HK-2 (cell line): ENCODE measurements around the gene DYTN.
A peak's percentile ranks its signal among the peaks of the same experiment; 100 is the strongest.
"Not testable (repeated sequence)": the region's sequence is repeated elsewhere in the genome, so short reads cannot be mapped to it uniquely, and the experiment has no call there.

ENCODE experiments used
- DNase-seq: peaks from one replicate; pipeline ENCODE4 v3.0.0-alpha.2; 2018; ENCODE audit not compliant: unreplicated experiment

DYTN gene

GRCh38 chr2:206718296-206718695 is at the start of gene DYTN:
Gene DYTN (minus strand): TSS chr2:206718396. CDS start chr2:206718279, 117 bp downstream.
- DNase-seq, result no peak

GRCh38 chr2:206766057-206766930 is 48.1 kb upstream of the DYTN start:
- DNase-seq, result no peak

- DNase-seq, result peak; percentile 92
These were observed 47.3 kb upstream of the DYTN start, which contains the start of the genes FASTKD2 and MDH1B for GRCh38 chr2:206765242-206766056. Gene FASTKD2 (plus strand): TSS chr2:206765606. CDS start chr2:206766694, 1,088 bp downstream. Gene MDH1B (minus strand): TSS chr2:206765328. CDS start chr2:206765271, 57 bp downstream.

- DNase-seq, result no peak
These were observed 46.6 kb upstream of the DYTN start for GRCh38 chr2:206764673-206765241.

- DNase-seq, result no peak
These were observed 38.6 kb upstream of the DYTN start for GRCh38 chr2:206756816-206757215.

GRCh38 chr2:206740800-206741199 is 22.6 kb upstream of the DYTN start:
- DNase-seq, result no peak

GRCh38 chr2:206739271-206739670 is 21.1 kb upstream of the DYTN start:
- DNase-seq, result no peak

GRCh38 chr2:206736935-206737334 is 18.7 kb upstream of the DYTN start:
- DNase-seq, result no peak

- no peak for DNase-seq
These were observed 15.1 kb upstream of the DYTN start for GRCh38 chr2:206733341-206733740.

GRCh38 chr2:206728277-206729199 is 10.3 kb upstream of the DYTN start:
- no peak for DNase-seq

GRCh38 chr2:206727287-206727686 is 9.1 kb upstream of the DYTN start:
- DNase-seq, result no peak

- DNase-seq, result no peak
These were observed 5.1 kb upstream of the DYTN start for GRCh38 chr2:206723288-206723687.

GRCh38 chr2:206721256-206721920 is 3.2 kb upstream of the DYTN start:
- no peak for DNase-seq

- no peak for DNase-seq
These were observed 1.6 kb downstream of the DYTN start for GRCh38 chr2:206716623-206717022.

GRCh38 chr2:206715183-206715582 is 3.0 kb downstream of the DYTN start:
- not testable (repeated sequence) for DNase-seq

- DNase-seq, result no peak
These were observed 4.5 kb downstream of the DYTN start for GRCh38 chr2:206713746-206714145.

- DNase-seq, result no peak
These were observed 9.9 kb downstream of the DYTN start for GRCh38 chr2:206708286-206708685.

GRCh38 chr2:206707164-206707701 is 11.0 kb downstream of the DYTN start:
- no peak for DNase-seq

- DNase-seq, result no peak
These were observed 16.1 kb downstream of the DYTN start for GRCh38 chr2:206701952-206702605.

- no peak for DNase-seq
These were observed 18.0 kb downstream of the DYTN start for GRCh38 chr2:206700156-206700555.
